Measurements from ENCODE around the gene PRPF40B. TPM values are rescaled to one million over a fixed set of nuclear protein-coding genes. Genes with fewer than 3 reads are reported as not detected.
A peak's percentile ranks its signal among the peaks of the same experiment; 100 is the strongest.

PRPF40B gene
- total and polyA plus RNA-seq, 9 of the 15 experiments (the other 6 are each of a cell fraction or from before 2014, with no cell fraction given): 0.55 to 10.6 (median 4.8) TPM

DNA sequence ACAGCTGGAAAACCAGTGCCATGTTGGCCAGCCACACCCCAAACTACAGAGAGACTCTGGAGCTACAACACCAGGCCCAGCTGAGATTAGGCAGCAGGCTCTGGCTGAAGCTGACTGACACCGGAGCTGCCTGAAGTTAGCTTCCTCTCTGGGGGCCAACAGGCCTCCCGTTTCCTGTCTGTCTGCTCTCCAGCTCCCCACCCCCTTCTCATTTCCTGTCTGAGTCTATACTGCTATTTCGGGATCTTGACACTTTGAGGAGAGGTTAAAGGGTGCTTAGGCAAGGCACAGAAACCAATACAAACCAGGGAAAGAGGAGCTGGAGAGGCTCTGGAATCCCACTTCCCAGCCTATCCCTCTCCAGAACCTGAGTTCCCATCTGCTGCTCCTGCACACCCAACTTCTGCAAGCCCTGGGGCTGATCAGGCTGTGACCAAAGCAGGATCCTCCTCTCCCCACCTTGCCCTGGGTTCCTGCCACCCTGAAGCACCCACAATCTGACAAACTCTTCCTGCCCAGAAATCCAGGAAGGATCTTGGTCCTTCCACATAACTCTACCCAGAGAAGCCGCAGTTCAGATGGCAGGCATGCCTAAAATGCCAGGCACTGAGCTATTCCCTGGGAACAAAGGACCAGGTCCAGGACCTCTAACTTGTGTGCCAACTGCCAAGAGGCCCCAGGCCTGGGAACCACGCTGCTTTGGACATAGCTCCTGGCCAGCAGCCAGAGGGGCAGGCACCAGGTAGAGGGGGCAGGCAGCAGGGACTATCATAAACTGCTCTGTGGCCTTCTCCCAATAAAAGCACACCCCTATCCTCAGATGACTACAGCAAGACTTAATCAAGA, 39.9 kb downstream of the PRPF40B start (continued):
- TF ChIP-seq, protein P1, sequence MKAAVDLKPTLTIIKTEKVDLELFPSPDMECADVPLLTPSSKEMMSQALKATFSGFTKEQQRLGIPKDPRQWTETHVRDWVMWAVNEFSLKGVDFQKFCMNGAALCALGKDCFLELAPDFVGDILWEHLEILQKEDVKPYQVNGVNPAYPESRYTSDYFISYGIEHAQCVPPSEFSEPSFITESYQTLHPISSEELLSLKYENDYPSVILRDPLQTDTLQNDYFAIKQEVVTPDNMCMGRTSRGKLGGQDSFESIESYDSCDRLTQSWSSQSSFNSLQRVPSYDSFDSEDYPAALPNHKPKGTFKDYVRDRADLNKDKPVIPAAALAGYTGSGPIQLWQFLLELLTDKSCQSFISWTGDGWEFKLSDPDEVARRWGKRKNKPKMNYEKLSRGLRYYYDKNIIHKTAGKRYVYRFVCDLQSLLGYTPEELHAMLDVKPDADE (conservative IDR thresholded peaks at IDR 0.05; ENCODE audit: control insufficient read depth, low read depth, low read length): peak; percentile 88
- TF ChIP-seq, protein P2, sequence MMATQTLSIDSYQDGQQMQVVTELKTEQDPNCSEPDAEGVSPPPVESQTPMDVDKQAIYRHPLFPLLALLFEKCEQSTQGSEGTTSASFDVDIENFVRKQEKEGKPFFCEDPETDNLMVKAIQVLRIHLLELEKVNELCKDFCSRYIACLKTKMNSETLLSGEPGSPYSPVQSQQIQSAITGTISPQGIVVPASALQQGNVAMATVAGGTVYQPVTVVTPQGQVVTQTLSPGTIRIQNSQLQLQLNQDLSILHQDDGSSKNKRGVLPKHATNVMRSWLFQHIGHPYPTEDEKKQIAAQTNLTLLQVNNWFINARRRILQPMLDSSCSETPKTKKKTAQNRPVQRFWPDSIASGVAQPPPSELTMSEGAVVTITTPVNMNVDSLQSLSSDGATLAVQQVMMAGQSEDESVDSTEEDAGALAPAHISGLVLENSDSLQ (IDR thresholded peaks at IDR 0.05): peak; percentile 93
- 0 out of 2 replicates have a peak, but pooled peaks have one; percentile 22 for TF ChIP-seq ZNF445 (CRISPR knock-in tag; IDR thresholded peaks at IDR 0.05; ENCODE audit: low read depth)
- TF ChIP-seq ZNF589 (CRISPR knock-in tag; IDR thresholded peaks at IDR 0.05; ENCODE audit: low read depth): peak; percentile 88
- TF ChIP-seq PHF8 (IDR thresholded peaks at IDR 0.05; ENCODE audit: borderline replicate concordance, low read length): peak; percentile 15; the same call in 1 of the 2 replicates
- no peak for TF ChIP-seq ZNF696 (CRISPR knock-in tag; conservative IDR thresholded peaks at IDR 0.05)
- TF ChIP-seq, protein P3, sequence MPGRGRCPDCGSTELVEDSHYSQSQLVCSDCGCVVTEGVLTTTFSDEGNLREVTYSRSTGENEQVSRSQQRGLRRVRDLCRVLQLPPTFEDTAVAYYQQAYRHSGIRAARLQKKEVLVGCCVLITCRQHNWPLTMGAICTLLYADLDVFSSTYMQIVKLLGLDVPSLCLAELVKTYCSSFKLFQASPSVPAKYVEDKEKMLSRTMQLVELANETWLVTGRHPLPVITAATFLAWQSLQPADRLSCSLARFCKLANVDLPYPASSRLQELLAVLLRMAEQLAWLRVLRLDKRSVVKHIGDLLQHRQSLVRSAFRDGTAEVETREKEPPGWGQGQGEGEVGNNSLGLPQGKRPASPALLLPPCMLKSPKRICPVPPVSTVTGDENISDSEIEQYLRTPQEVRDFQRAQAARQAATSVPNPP (IDR thresholded peaks at IDR 0.05; ENCODE audit: borderline replicate concordance, insufficient read depth, insufficient read length): no peak
- TF ChIP-seq, protein P4, sequence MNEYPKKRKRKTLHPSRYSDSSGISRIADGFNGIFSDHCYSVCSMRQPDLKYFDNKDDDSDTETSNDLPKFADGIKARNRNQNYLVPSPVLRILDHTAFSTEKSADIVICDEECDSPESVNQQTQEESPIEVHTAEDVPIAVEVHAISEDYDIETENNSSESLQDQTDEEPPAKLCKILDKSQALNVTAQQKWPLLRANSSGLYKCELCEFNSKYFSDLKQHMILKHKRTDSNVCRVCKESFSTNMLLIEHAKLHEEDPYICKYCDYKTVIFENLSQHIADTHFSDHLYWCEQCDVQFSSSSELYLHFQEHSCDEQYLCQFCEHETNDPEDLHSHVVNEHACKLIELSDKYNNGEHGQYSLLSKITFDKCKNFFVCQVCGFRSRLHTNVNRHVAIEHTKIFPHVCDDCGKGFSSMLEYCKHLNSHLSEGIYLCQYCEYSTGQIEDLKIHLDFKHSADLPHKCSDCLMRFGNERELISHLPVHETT (CRISPR knock-in tag; conservative IDR thresholded peaks at IDR 0.05 in 1 of 2, IDR thresholded peaks at IDR 0.05 in 1 of 2): 0 out of 4 replicates have a peak, but pooled peaks of 1 of the 2 experiments have one; percentile 65
- TF ChIP-seq ZNF174 (CRISPR knock-in tag; IDR thresholded peaks at IDR 0.05): no peak
- 0 out of 4 replicates have a peak, but pooled peaks of 1 of the 2 experiments have one; percentile 38 for TF ChIP-seq NRF1 (conservative IDR thresholded peaks at IDR 0.05 in 1 of 2, IDR thresholded peaks at IDR 0.05 in 1 of 2)
- TF ChIP-seq ZBTB7A (IDR thresholded peaks at IDR 0.05; ENCODE audit: borderline replicate concordance, control insufficient read depth, low read depth, low read length): 0 out of 2 replicates have a peak, but pooled peaks have one; percentile 18
- TF ChIP-seq TCF3 (CRISPR knock-in tag; IDR thresholded peaks at IDR 0.05): peak; percentile 36; the same call in 1 of the 2 replicates
- TF ChIP-seq ZZZ3 (IDR thresholded peaks at IDR 0.05): no peak
- TF ChIP-seq NFYB (IDR thresholded peaks at IDR 0.05; ENCODE audit: extremely low read depth, insufficient read length): no peak
- peak; percentile 20; the same call in 1 of the 2 replicates for TF ChIP-seq CBFB (CRISPR knock-in tag; IDR thresholded peaks at IDR 0.05)
- no peak for TF ChIP-seq PTBP1 (IDR thresholded peaks at IDR 0.05; ENCODE audit: low read depth, low read length)
- TF ChIP-seq ZNF785 (CRISPR knock-in tag; IDR thresholded peaks at IDR 0.05): no peak
- TF ChIP-seq MTA1 (IDR thresholded peaks at IDR 0.05; ENCODE audit: borderline replicate concordance): no peak

All from K562 (cell line).